G401 (cell line): ENCODE data around the gene STK16. TPM values are rescaled to one million over a fixed set of nuclear protein-coding genes. Genes with fewer than 3 reads are reported as not detected.

Source experiments
- DNase-seq: peaks from one replicate; pipeline ENCODE4 v3.0.0-alpha.2; 2015; ENCODE audit warnings: low spot score
- in situ Hi-C: cut with HindIII; loops from 2 replicates; pipeline ENCODE4 v1.10.0; 2016; ENCODE audit warnings: low sequenced_read_pairs, mixed read lengths
- total RNA-seq: library from RNA; depleted of rRNA; stranded (reverse); fragments of >200 nt; shearing (Covaris generic); gene quantifications from 2 replicates; pipeline ENCODE4 v1.2.3, GENCODE V29; 2014

STK16 gene
- total RNA-seq, 1 experiment from 2014 or later = 26.4 TPM

DNA sequence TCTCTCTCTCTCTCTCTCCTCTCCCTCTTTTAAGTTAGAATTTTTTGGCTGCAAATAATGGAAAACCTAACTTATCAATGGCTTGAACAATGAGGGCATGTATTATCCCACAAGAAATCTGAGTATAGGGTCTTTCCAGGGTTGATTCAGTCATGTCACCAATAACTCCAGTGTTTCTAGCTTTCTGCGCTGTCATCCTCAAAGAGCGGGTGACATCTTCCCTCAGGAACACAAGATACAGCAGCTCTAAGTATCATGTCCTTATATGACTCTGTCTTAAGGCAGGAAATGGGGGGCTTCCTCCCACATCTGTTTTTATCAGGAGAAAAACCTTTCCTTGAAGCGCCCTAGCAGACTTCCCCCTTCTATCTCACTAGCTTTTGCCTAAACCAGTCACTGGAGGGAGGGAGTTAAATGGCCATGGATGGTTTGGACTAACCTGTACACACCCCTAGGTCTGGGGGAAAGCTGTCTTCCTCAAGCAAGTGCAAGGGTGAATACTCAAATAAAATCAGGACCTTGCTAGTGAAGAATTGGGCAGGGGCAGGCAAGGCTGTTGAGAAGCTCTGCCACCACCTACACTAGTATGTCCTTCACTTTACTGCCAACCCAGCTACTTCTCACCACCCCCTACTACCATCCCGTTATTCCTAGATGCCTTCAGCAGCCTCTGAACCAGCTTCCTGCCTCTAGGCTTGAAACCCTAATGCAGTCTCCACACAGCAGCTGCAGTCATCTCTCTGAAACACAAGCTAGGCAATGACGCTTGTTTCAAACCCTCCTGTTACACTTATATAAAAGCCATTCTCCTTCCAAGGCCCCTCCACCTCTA is 16.0 kb downstream of the STK16 start:
- DNase-seq = no peak
- in situ Hi-C loops = no loop called here

DNA sequence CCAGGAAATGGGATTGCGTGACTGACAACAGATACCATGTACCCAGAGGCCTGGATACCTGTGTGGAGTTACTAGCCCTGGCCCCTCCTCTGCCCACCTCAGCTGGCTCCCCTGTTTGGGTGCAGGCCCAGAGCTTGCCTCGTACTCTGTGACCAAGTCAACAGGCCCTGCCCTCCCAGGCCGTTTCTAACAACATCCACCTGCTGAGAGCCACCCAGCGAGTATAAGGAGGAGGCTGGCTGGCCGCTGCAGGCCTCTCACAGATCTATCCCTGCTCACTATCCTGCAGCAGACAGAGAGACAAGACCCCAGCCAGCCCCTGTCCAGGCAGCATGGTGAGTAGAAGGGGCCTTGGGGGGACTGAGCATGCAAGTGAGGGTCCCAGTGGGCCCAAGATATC is 21.0 kb downstream of the STK16 start:
- in situ Hi-C loops = no loop called here
- no peak for DNase-seq

DNA sequence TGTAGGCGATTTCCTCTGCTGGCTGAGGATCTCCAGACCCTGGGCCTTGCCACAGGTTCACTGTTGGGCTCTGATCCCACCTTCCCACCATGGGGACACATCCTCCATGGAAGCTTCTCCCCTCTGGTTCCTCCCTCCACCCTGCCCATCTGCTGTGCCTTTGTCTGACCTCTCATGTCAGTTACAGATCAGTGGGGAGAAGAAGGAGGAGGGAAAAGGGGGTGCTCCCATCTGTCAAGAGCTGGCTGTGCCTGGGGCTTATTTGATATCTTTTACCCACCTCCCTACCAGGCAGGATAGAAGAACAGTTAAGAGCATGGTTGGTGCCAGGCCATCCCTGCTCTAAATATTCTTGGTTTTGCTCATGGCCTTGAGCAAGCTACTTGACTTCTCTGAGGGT is 21.6 kb downstream of the STK16 start:
- no peak for DNase-seq
- in situ Hi-C loops = no loop called here

DNA sequence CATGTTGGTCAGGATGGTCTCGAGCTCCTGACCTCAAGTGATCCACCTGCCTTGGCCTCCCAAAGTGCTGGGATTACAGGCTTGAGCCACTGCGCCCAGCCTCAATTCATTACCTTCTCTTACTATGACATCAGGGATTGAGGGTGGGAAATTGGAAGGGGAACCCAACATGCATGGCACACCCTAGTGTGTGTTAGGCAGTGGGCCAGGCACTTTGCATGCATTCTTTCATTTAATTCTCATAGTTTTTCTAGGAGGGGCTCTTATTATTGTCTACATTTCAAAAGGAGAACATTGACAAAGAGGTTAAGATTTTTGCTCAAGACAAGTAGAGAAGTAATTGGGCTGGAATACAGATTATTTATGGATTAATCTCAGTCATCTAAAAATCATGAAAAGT is 23.0 kb downstream of the STK16 start:
- no peak for DNase-seq
- in situ Hi-C loops = no loop called here

DNA sequence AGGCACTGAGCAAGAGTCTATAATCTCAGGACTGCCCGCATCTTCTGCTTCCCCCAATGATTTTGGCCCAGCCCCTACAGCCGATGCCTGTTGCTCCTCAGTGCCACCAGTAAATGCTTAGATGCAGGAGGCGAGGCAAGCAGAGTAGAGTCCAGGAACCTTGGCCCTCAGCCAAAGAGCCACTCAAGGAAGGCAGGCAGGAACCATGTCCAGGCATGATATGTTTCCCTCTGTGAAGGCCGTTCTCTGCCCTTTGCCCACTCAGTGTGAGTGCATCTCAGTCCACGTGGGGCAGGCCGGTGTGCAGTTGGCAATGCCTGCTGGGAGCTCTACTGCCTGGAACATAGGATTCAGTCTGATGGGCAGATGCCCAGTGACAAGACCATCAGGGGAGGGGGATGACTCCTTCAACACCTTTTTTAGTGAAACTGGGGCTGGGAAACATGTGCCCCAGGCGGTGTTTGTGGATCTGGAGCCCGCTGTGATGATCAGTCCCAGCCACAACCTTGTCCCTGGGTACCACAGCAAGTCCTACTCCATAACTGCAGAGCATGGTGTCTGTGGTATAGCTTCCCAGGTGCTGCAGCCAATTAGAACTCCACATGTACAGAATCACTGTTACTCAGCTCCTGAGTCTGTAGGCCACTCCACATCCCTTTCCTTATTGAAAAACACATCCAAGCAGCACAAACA is 24.2 kb downstream of the STK16 start:
- DNase-seq = no peak
- in situ Hi-C loops = no loop called here

DNA sequence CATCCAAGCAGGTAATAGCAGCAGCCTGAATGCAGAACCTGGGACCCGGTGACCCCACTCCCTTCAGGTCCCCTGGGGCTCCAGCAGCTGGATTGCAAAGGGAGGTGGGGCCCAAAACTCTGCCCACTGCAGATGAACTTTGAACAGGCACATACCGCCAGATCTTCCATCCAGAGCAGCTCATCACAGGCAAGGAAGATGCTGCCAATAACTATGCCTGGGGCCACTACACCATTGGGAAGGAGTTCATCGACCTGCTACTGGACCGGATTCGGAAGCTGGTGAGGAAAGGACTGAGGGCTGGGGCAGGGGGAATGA is 24.7 kb downstream of the STK16 start:
- no peak for DNase-seq
- in situ Hi-C loops = no loop called here

DNA sequence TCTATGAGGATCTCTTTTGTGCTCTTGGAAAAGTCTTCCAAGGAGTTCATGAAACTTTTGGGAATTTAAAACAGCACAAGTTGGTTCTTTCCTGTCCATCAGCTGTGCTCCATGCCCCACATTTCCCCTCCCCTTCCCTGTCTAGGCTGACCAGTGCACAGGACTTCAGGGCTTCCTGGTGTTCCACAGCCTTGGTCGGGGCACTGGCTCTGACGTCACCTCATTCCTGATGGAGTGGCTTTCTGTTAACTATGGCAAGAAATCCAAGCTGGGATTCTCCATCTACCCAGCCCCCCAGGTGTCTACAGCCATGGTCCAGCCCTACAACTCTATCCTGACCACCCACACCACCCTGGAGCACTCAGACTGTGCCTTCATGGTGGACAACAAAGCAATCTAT is 25.7 kb downstream of the STK16 start:
- no peak for DNase-seq
- in situ Hi-C loops = no loop called here

DNA sequence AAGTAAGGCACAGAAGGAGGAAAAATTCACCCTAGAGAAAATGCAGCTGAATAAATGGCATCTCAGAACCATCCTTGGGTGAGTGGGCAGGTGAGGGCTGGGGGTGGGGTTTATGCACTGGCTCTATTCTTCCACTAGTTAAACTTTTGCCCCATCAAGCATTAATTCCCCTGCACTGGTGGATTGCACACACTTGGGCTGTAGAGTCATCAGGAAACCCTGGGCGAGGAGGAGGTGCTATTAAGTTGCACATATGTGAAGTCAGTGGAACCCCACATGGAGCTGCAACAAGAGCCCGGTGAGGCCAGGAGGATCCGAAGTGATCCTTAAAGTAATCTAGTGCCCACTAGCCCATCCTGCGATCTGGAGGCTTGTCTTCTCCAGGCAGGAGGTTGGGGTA is 27.1 kb downstream of the STK16 start:
- in situ Hi-C loops = no loop called here
- no peak for DNase-seq

DNA sequence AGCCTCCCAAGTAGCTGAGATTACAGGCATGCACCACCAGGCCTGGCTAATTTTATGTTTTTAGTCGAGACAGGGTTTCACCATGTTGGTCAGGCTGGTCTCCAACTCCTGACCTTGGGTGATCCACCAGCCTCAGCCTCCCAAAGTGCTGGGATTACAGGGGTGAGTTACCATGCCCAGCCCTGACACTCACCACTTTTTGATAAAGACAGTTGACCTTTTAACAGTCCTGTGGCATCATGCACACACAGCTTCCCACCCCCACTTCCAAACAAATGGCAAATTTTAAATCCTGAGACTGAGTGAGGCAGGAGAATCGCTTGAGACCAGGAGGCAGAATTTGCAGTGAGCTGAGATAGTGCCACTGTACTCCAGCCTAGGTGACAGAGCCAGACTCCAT is 27.7 kb downstream of the STK16 start:
- DNase-seq = no peak
- in situ Hi-C loops = no loop called here

DNA sequence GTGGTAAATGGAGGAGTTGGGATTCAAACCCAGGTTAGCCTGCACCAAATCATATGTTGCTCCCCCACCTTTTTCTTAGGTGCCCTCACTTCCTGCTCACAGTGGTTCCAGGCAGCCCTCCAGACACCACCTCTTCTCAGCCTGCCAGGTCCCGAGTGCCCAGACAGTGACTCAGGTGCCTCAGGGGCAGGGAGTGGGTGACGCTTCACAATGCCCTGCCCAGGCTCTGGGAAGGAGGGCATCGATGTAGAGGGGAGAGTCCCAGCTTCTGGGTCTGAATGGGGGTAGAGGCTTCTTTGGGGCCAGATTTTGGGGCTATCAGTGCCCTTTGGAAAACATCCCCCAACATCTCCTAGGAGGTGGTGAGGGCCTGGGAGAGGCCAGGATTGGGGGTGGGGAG is 28.7 kb downstream of the STK16 start:
- no peak for DNase-seq
- in situ Hi-C loops = no loop called here

DNA sequence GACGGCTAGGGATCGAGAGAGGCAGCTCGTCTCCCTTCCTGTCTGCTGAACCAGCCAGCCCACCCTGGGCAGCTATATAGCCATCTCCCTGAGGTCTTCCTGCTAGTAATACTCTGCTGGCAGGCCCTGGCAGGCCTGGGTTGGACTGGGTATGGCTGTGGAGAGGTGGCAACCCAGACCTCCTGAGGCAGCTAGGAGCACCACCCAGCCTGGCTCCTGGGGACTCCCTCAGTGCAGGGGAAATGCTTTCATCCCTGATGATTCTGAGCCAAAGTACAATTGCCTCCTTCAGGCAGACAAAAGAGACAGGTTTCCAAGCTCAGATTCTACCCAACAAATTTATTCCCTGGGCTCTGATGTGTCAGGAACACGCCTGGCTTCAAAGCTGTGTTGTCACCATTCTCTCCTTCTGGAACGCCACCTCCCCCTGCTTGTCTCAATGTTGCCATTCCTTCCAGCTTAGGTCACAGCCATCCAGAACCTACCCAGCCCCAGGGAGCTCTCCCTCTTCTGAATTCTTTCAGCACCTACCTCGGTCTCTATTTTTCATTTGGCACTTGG is 29.2 kb downstream of the STK16 start:
- DNase-seq = no peak
- in situ Hi-C loops = no loop called here

DNA sequence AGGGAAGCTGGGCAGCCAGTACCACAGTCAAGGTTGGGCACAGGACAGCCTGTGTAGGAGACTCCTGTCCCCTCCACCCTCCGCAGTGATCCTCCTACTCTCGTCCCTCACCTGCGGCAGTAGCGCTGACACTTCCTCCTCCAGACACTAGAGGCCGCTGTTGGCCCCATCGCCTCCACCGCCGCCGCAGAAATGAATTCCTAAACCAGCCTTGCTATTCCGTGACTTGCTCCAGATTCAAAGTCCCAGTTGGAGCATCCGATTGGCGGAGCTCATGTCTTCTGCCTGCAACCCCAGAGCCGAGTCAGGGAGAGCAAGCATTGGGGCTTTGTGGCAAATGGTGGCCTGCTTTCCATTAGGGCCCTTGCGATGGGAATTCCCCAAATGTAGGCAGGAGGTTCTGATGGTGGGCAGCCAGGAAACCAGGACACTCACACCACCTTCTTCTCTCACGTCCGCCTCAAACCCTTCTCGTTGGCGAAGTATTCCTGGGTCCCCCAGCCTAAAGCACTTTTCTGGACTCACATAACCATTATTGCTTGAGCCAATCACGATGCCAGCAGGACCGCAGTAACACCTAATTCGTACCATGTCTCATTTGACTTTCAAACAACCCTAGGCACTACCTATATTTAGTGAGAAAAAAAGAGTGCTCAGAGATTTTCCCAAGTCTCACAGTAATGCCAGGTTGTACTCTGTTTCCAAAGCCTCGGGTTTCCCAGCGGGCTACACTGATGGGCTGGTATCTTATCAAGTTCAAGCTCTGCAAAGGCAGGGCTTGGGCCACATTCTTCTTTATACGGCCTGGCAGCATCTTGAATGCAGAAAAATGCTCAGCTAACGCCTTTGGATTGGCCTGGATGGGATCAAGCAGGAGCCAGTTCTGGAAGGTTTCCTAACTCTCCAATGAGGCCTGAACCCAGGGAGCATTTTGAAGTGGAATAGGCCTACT is 32.7 kb downstream of the STK16 start:
- in situ Hi-C loops = no loop called here
- peak; percentile 89 for DNase-seq

DNA sequence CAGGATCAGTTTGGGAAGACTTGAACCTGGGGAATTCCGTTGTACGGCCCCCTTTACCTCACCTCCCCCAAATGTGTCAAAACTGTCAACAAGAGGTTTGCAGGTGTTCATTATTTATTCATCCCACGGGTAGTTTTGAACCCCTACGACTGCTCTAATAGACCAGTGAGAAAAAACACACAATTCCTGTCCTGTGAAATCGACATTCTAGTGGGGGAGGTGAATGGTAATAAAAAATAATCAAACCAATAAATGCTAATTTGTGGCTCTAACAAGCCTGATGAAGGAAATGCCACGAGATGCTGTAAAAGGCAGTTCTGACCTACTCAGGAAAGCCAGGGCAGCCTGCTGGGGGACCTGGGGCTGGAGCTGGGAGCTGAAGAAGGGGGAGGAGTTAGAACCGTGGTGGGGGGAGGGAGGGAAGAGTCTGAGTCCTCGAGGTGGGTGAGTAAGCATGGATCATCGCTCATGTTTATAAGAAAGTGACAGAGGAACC is 33.4 kb downstream of the STK16 start:
- in situ Hi-C loops = no loop called here

DNA sequence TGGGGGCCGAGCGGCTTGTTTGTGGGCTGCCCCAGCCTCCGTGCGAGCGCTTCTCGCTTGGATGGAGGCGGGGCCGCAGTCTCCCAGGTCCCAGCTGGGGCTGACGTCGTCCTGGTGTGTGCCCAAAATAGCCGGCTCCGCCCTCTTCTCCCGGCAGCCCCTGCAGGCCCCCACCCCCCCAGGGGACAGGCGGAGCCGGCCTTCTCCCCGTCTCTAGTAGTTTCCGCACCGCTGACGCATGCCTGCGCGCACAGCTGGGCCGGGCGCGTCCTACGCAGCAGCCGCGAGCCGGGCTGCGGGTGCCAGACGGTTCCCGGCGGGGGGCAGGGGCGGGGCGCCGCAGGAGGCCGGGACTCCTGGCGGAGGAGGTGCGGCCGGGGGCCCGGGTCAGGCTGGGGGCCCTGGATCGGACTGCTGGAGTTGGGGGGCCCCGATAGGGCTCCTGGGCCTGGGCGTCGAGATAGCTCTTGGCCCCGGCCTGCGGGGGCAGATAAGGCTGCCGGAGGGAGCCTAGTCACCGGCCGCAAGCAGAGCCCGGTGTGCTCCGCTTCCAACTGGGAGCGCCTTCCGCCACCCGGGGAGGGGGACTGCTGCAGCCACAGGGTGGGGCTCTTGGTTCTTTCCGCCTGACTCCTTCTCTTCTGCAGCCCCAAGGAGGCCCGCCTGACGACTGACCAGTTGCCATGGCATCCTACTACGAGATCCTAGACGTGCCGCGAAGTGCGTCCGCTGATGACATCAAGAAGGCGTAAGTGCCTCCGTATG is 34.1 kb downstream of the STK16 start, which contains the start of gene DNAJB2:
Gene DNAJB2 (plus strand): TSS at position 216 of the 765 bp plus-strand sequence. CDS start 468 bp downstream, at position 684.
- DNase-seq = peak; percentile 98
- in situ Hi-C loops = no loop called here

More for the DNA sequence above, 33.4 kb downstream of the STK16 start:
- no peak for DNase-seq

DNA sequence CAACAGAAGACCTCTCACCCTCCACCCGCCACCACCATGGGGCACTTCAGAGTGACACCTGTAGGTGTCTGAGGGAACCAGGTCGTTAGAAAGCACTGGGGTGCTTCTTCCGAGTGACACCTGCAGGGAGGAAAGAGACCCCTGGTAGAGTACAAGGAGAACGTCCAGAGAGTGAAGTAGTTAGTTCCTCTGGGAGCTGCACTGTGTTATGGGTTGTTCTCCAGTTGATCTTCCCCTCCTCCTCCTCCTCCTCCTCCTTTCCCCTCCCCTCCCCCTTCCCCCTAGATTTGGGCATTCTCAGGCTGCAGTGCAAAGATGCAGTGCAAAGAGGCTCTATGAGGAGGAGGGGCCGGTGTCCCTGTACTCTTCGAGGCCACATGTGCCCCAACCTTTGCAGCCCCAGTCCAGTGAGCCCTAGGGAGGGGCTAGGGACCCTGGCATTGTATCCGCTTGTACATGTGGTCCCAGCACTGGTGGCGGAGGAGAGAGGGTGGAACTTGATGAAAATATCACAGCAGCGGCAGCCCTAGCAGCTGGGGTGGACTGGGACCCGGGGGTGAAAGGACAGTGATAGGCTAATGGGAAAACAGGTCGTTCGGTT is 34.7 kb downstream of the STK16 start:
- in situ Hi-C loops = no loop called here

DNA sequence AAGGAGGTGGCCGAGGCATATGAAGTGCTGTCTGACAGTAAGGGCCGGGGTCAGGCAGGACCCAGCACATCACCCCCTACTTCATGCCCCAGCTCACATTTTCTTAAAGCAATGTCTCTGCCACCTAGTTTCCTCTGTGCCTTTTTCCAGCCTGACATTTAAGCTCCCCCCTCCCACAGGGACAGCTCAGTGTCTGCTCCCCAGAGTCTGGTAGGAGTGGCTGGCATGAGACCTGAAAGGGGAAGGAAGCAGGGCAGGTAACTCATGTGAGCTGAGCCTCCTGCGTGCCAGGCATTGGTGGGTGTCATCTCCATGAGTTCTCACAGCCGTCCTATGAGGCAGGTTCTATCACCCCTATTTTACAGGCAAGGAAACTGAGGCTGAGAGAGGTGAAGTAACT is 35.4 kb downstream of the STK16 start:
- DNase-seq = no peak
- in situ Hi-C loops = no loop called here

More for the DNA sequence above, 34.7 kb downstream of the STK16 start:
- no peak for DNase-seq

DNA sequence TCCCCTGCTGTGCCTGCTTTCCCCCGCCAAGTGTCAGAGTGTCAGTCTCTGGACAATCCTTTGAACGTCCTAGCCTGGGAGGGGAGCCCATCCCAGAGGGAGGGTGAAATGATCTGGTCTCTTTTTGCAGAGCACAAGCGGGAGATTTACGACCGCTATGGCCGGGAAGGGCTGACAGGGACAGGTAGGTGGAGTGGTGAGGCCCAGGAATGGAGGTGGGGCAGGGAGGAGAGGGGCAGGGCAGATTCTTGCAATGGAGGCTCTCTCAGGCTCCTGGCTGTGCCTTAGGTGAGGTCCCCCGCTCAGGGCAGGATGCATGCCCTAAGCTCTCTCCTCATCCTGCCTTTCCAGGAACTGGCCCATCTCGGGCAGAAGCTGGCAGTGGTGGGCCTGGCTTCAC is 36.3 kb downstream of the STK16 start:
- DNase-seq = no peak
- in situ Hi-C loops = no loop called here

DNA sequence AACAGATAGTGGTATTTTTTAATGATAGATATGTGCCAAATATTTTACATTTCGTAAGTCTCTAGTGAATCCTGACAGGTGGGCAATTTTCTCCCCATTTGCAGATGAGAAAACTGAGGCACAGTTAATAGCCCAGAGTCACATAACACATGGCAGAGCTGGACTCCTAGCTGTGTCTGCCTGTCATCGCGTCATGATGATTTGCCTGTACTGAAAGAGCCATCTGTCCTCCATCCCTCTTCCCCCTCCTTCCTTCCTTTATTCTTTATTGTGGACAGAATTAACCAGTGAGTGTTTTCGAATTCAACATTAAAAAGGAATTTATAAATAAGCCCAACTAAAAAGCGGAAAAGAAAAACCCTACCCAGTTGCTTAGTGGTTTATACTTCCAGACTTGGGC is 37.1 kb downstream of the STK16 start:
- in situ Hi-C loops = no loop called here
- DNase-seq = peak; percentile 57
